Liver (tissue), 3 donors: ENCODE measurements around the gene FAM136A.

Source experiments
- ATF3 ChIP-seq: IDR thresholded peaks from 2 replicates; pipeline ENCODE4 v1.6.1; 2016; ENCODE audit warnings: antibody characterized with exemption
- CTCF ChIP-seq: fragments of 150-350 bp; IDR thresholded peaks from 2 replicates; pipeline ENCODE4 v1.5.1; 2017; ENCODE audit warnings: improper control_type of control experiment, low read depth, low read length; ENCODE audit not compliant: missing input control
- EGR1 ChIP-seq, 2 donors: IDR thresholded peaks; 2 replicates each; pipeline ENCODE4 v1.6.1; 2016 to 2018; ENCODE audit warnings: antibody characterized with exemption in 2 of 2, low read depth in 2 of 2
- FOXA2 ChIP-seq: IDR thresholded peaks from 2 replicates; pipeline ENCODE4 v1.6.1; 2016; ENCODE audit warnings: antibody characterized with exemption
- GABPA ChIP-seq, 2 donors: IDR thresholded peaks in 1 of 2; conservative IDR thresholded peaks in 1 of 2; 2 replicates each; pipeline ENCODE4 v1.6.1; 2016; ENCODE audit warnings: antibody characterized with exemption in 2 of 2, mild to moderate bottlenecking in 1 of 2, moderate library complexity in 1 of 2
- JUND ChIP-seq, 2 donors: IDR thresholded peaks; 2 replicates each; pipeline ENCODE4 v1.6.1; 2016; ENCODE audit warnings: antibody characterized with exemption in 2 of 2
- MAX ChIP-seq: IDR thresholded peaks from 2 replicates; pipeline ENCODE4 v1.6.1; 2016; ENCODE audit warnings: antibody characterized with exemption
- RAD21 ChIP-seq, 2 donors: IDR thresholded peaks; 2 replicates each; pipeline ENCODE4 v1.6.1; 2016; ENCODE audit warnings: antibody characterized with exemption in 2 of 2, mild to moderate bottlenecking in 2 of 2
- REST ChIP-seq: IDR thresholded peaks from 2 replicates; pipeline ENCODE4 v1.6.1; 2016; ENCODE audit warnings: antibody characterized with exemption, mild to moderate bottlenecking
- RXRA ChIP-seq, 2 donors: IDR thresholded peaks; 2 replicates each; pipeline ENCODE4 v1.6.1; 2017 to 2018; ENCODE audit warnings: antibody characterized with exemption in 2 of 2, mild to moderate bottlenecking in 1 of 2
- SP1 ChIP-seq: IDR thresholded peaks from 2 replicates; pipeline ENCODE4 v1.6.1; 2018; ENCODE audit warnings: antibody characterized with exemption, mild to moderate bottlenecking
- TAF1 ChIP-seq: conservative IDR thresholded peaks from 2 replicates; pipeline ENCODE4 v1.6.1; 2016; ENCODE audit warnings: antibody characterized with exemption, mild to moderate bottlenecking
- YY1 ChIP-seq: IDR thresholded peaks from 2 replicates; pipeline ENCODE4 v1.6.1; 2016; ENCODE audit warnings: antibody characterized with exemption, mild to moderate bottlenecking
- ZBTB33 ChIP-seq: IDR thresholded peaks from 2 replicates; pipeline ENCODE4 v1.6.1; 2016; ENCODE audit warnings: antibody characterized with exemption
- donor health status: healthy.
- donor health status: healthy.

- TF ChIP-seq ATF3 (no peak), RAD21 (IDR thresholded peaks at IDR 0.05) (no peak), CTCF (no peak), MAX (no peak), REST (no peak), JUND (IDR thresholded peaks at IDR 0.05) (no peak), TAF1 (no peak), RXRA (IDR thresholded peaks at IDR 0.05) (no peak), ZBTB33 (no peak), SP1 (no peak), GABPA (IDR thresholded peaks at IDR 0.05 in 1 of 2, conservative IDR thresholded peaks at IDR 0.05 in 1 of 2) (no peak), YY1 (no peak), EGR1 (IDR thresholded peaks at IDR 0.05; ENCODE audit: low read depth in 2 of 2) (no peak), FOXA2 (no peak)
Observed at GRCh38 chr2:70312560-70312959, 10.7 kb upstream of the FAM136A start.
